GM21737 (cell line): ENCODE measurements around the gene DYNLT2.
"Not testable (repeated sequence)": the region's sequence is repeated elsewhere in the genome, so short reads cannot be mapped to it uniquely, and the experiment has no call there.

Experiments used
- ATAC-seq: cut with Tn5 transposase; IDR thresholded peaks from one replicate; pipeline ENCODE4 v1.9.1; 2021; ENCODE audit warnings: mild to moderate bottlenecking, moderate library complexity; ENCODE audit not compliant: unreplicated experiment

Gene DYNLT2

GRCh38 chr6:169701954-169702839 lies 49.2 kb downstream of the DYNLT2 start, which contains the start of the genes C6orf120 and WDR27:
C6orf120 (plus strand) TSS chr6:169702126; CDS start chr6:169702460, 334 bp downstream.
WDR27 (minus strand) TSS chr6:169702029; CDS start chr6:169689005, 13,024 bp downstream.
- peak; percentile 91 for ATAC-seq

- ATAC-seq = no peak
Measured at GRCh38 chr6:169701311-169701953, 49.9 kb downstream of the DYNLT2 start.

- no peak for ATAC-seq
Measured at GRCh38 chr6:169700296-169700695, 51.1 kb downstream of the DYNLT2 start.

- not testable (repeated sequence) for ATAC-seq
Measured at GRCh38 chr6:169697115-169697514, 54.3 kb downstream of the DYNLT2 start.

- no peak for ATAC-seq
Measured at GRCh38 chr6:169695131-169695530, 56.2 kb downstream of the DYNLT2 start.

- ATAC-seq = no peak
Measured at GRCh38 chr6:169692516-169692915, 58.9 kb downstream of the DYNLT2 start.

GRCh38 chr6:169691260-169691659 lies 60.1 kb downstream of the DYNLT2 start:
- ATAC-seq = no peak
